NCI-H748 treated with DMSO at 0.1 percent for 48 hours (cell line): ENCODE results near the gene TYW1.
"Not testable (repeated sequence)": the region's sequence is repeated elsewhere in the genome, so short reads cannot be mapped to it uniquely, and the experiment has no call there.

ENCODE experiments used
- DNase-seq: peaks from one replicate; lab custom pipeline; 2025; lab: John Stamatoyannopoulos, UW

TYW1 gene

GRCh38 chr7:67251986-67252558, 255.4 kb downstream of the TYW1 start:
- DNase-seq, result no peak

GRCh38 chr7:67255076-67255475, 258.4 kb downstream of the TYW1 start:
- not testable (repeated sequence) for DNase-seq

GRCh38 chr7:67257779-67258178, 261.1 kb downstream of the TYW1 start:
- not testable (repeated sequence) for DNase-seq

GRCh38 chr7:67259363-67259762, 262.7 kb downstream of the TYW1 start:
- DNase-seq, result not testable (repeated sequence)

- not testable (repeated sequence) for DNase-seq
Measured at GRCh38 chr7:67260166-67260586, 263.5 kb downstream of the TYW1 start.

GRCh38 chr7:67264000-67264399, 267.4 kb downstream of the TYW1 start:
- DNase-seq, result not testable (repeated sequence)

GRCh38 chr7:67266070-67266469, 269.4 kb downstream of the TYW1 start:
- DNase-seq, result not testable (repeated sequence)

- no peak for DNase-seq
Measured at GRCh38 chr7:67267914-67268313, 271.3 kb downstream of the TYW1 start.

GRCh38 chr7:67269916-67270315, 273.3 kb downstream of the TYW1 start:
- DNase-seq, result not testable (repeated sequence)
